K562 (cell line): ENCODE results near the gene ABT1. TPM values are rescaled to one million over a fixed set of nuclear protein-coding genes. Genes with fewer than 3 reads are reported as not detected.

Experiments
- ATAC-seq: fragments of 200-7000 bp; cut with Tn5 transposase; 3 replicates; pipeline ENCODE4 v1.9.1; 2020; ENCODE audit warnings: moderate library complexity
- BruUV-seq: library from RNA; stranded (reverse); fragments of 400-500 nt; replicated peaks from 2 replicates; lab custom pipeline; 2021; lab: Mats Ljungman, UMichigan
- CTCF ChIA-PET: fragments of 300-600 bp; formaldehyde crosslinking; extraction: SDS; loops from one replicate; lab custom pipeline; 2021; ENCODE audit warnings: low intra/inter-chr PET ratio; lab: Yijun Ruan, JAX
- POLR2A ChIA-PET: fragments of 300-600, 350-650 bp; sonication (Branson Sonifier 250); formaldehyde crosslinking; extraction: SDS; loops from one replicate; lab custom pipeline; 2021; ENCODE audit warnings: antibody characterized with exemption, inconsistent platforms; lab: Yijun Ruan, JAX
- DNase-seq, 4 experiments: peaks; one replicate each; pipeline versions ENCODE4 v3.0.0 to v3.0.0-alpha.2; 2011 to 2018; ENCODE audit warnings: low spot score in 3 of 4, mixed read lengths in 3 of 4; ENCODE audit errors: extremely low read depth in 1 of 4
- FAIRE-seq: peaks from 2 replicates; lab custom pipeline; 2011; peaks lifted over from hg19 to GRCh38; lab: Jason Lieb, UNC
- H2AFZ ChIP-seq: 2 replicates; pipeline ENCODE4 v1.6.0; 2011; ENCODE audit warnings: low read depth, low read length, control low read depth, inconsistent platforms
- H3K27ac ChIP-seq: fragments of 200-600 bp; 3 replicates; pipeline ENCODE4 v1.8.0; 2011; ENCODE audit warnings: low read depth, mild to moderate bottlenecking, control low read depth, inconsistent platforms, low read length, moderate library complexity, mixed read lengths; ENCODE audit errors: extremely low read depth
- H3K27me3 ChIP-seq, 2 experiments: fragments of 300-600 bp in 1 of 2; 2 replicates in 1 of 2; 3 replicates in 1 of 2; pipeline versions ENCODE4 v1.6.0 to v1.8.0; 2011; ENCODE audit warnings: inconsistent platforms in 2 of 2, low read length in 2 of 2, mild to moderate bottlenecking in 1 of 2, mixed read lengths in 1 of 2, moderate library complexity in 1 of 2; ENCODE audit not compliant: control insufficient read depth in 2 of 2, insufficient read depth in 2 of 2
- H3K36me3 ChIP-seq: fragments of 300-600 bp; 3 replicates; pipeline ENCODE4 v1.8.0; 2011; ENCODE audit warnings: mild to moderate bottlenecking, low read length, inconsistent platforms; ENCODE audit not compliant: control insufficient read depth, insufficient read depth
- H3K4me1 ChIP-seq, 2 experiments: fragments of 200-600 bp in 1 of 2; replicated peaks in 1 of 2; 2 replicates in 1 of 2; 3 replicates in 1 of 2; pipeline versions ENCODE4 v1.5.1 to v1.8.0; 2011; ENCODE audit warnings: inconsistent platforms in 2 of 2, low read length in 2 of 2, mild to moderate bottlenecking in 1 of 2, mixed read lengths in 1 of 2, moderate library complexity in 1 of 2; ENCODE audit not compliant: control insufficient read depth in 2 of 2, insufficient read depth in 2 of 2
- H3K4me2 ChIP-seq: 2 replicates; pipeline ENCODE4 v1.6.1; 2011; ENCODE audit warnings: low read length, control low read depth, inconsistent platforms, mixed read lengths; ENCODE audit not compliant: insufficient read depth
- H3K4me3 ChIP-seq: fragments of 200-600 bp; sonication (generic), shearing (Covaris generic); 2 replicates; pipeline ENCODE4 v1.5.1; 2016; ENCODE audit warnings: control low read depth, inconsistent platforms
- H3K79me2 ChIP-seq: fragments of 200-600 bp; 3 replicates; pipeline ENCODE4 v1.8.0; 2011; ENCODE audit warnings: low read length, inconsistent platforms; ENCODE audit not compliant: control insufficient read depth, insufficient read depth
- H3K9ac ChIP-seq, 2 experiments: 2 replicates each; pipeline versions ENCODE4 v1.6.0 to v1.6.1; 2011; ENCODE audit warnings: low read depth in 2 of 2, low read length in 2 of 2, control low read depth in 1 of 2, inconsistent platforms in 1 of 2, mild to moderate bottlenecking in 1 of 2, mixed read lengths in 1 of 2; ENCODE audit not compliant: insufficient read depth in 1 of 2
- H3K9me1 ChIP-seq: one replicate; pipeline ENCODE4 v1.6.0; 2011; ENCODE audit warnings: inconsistent platforms, mild to moderate bottlenecking, low read length, moderate library complexity; ENCODE audit not compliant: control insufficient read depth, insufficient read depth
- H3K9me3 ChIP-seq: replicated peaks from 2 replicates; pipeline ENCODE4 v1.5.1; 2011; ENCODE audit warnings: low read depth, low read length, inconsistent platforms; ENCODE audit not compliant: control insufficient read depth, insufficient read depth
- H4K20me1 ChIP-seq: replicated peaks from 2 replicates; pipeline ENCODE4 v1.6.1; 2011; ENCODE audit warnings: low read length, inconsistent platforms, mixed read lengths; ENCODE audit not compliant: control insufficient read depth, insufficient read depth
- BRD9 ChIP-seq: fragments of 450-650 bp; IDR thresholded peaks from 2 replicates; pipeline ENCODE4 v1.6.1; 2018; ENCODE audit warnings: low read depth; ENCODE audit not compliant: partially characterized antibody
- ETV5 ChIP-seq: sonication (generic); formaldehyde crosslinking; IDR thresholded peaks from 2 replicates; pipeline ENCODE4 v1.4.0; 2020; ENCODE audit warnings: low read depth, mild to moderate bottlenecking, missing genetic modification reagents
- HIVEP1 ChIP-seq: fragments of 250-450 bp; sonication (Bioruptor Pico); IDR thresholded peaks from 2 replicates; pipeline ENCODE4 v1.4.0; 2020; ENCODE audit warnings: mild to moderate bottlenecking
- HMGXB4 ChIP-seq: sonication (generic); formaldehyde crosslinking; IDR thresholded peaks from 2 replicates; pipeline ENCODE4 v1.8.1; 2023; ENCODE audit warnings: mild to moderate bottlenecking, missing genetic modification reagents
- MYC ChIP-seq, 2 experiments: fragments of 250-450 bp in 1 of 2; sonication (Bioruptor Pico) in 1 of 2; IDR thresholded peaks; 2 replicates each; pipeline versions ENCODE4 v1.5.1 to v1.6.1; 2012 to 2021; ENCODE audit warnings: low read depth in 2 of 2, borderline replicate concordance in 1 of 2, improper control_type of control experiment in 1 of 2, low read length in 1 of 2, mild to moderate bottlenecking in 1 of 2, moderate library complexity in 1 of 2
- MYNN ChIP-seq, 2 experiments: sonication (generic); formaldehyde crosslinking in 1 of 2; IDR thresholded peaks; 2 replicates each; pipeline versions ENCODE4 v1.5.0 to v1.6.1; 2016 to 2020; ENCODE audit warnings: antibody characterized with exemption in 1 of 2, missing genetic modification reagents in 1 of 2
- NEUROD1 ChIP-seq: fragments of 150-350 bp; IDR thresholded peaks from 2 replicates; pipeline ENCODE4 v1.6.1; 2014; ENCODE audit warnings: borderline replicate concordance, low read length, low read depth; ENCODE audit not compliant: partially characterized antibody
- SNIP1 ChIP-seq: fragments of 450-650 bp; IDR thresholded peaks from 2 replicates; pipeline ENCODE4 v1.7.1; 2017; ENCODE audit warnings: low read depth, mild to moderate bottlenecking
- YY1 ChIP-seq, 3 experiments: IDR thresholded peaks; 2 replicates each; pipeline ENCODE4 v1.6.1; 2011; ENCODE audit warnings: low read length in 2 of 3, mild to moderate bottlenecking in 2 of 3, moderate library complexity in 2 of 3, borderline replicate concordance in 1 of 3, control low read depth in 1 of 3, low read depth in 1 of 3; ENCODE audit not compliant: insufficient read depth in 3 of 3, insufficient replicate concordance in 2 of 3, control insufficient read depth in 1 of 3, insufficient read length in 1 of 3; ENCODE audit errors: extremely low read depth in 1 of 3
- ZBTB8A ChIP-seq: fragments of 450-650 bp; IDR thresholded peaks from 2 replicates; pipeline ENCODE4 v1.6.1; 2018; ENCODE audit warnings: mild to moderate bottlenecking, moderate library complexity; ENCODE audit not compliant: partially characterized antibody
- ZNF253 ChIP-seq: fragments of 250-450 bp; sonication (Bioruptor Pico); conservative IDR thresholded peaks from 2 replicates; pipeline ENCODE4 v1.6.1; 2021; ENCODE audit warnings: mild to moderate bottlenecking
- ZNF384 ChIP-seq: IDR thresholded peaks from 2 replicates; pipeline ENCODE4 v1.6.1; 2012; ENCODE audit warnings: low read depth, low read length, improper control_type of control experiment
- ZSCAN29 ChIP-seq: fragments of 450-650 bp; IDR thresholded peaks from 2 replicates; pipeline ENCODE4 v1.6.1; 2017
- WGBS: fragments of 100-300 bp; shearing (Covaris generic); methylation state at CpG from one replicate; pipeline ENCODE4 v1.1.6; 2016; ENCODE audit warnings: low coverage, mixed read lengths; ENCODE audit not compliant: insufficient coverage; ENCODE audit errors: missing lambda C conversion rate; 5-methylcytosine and 5-hydroxymethylcytosine counted together
- in situ Hi-C: fragments of 300-500 bp; cut with MboI; formaldehyde crosslinking; loops from 4 replicates; pipeline ENCODE4 v1.15.0; 2018; ENCODE audit warnings: inconsistent platforms, mixed read lengths
- intact Hi-C: fragments of 100-400 bp; cut with micrococcal nuclease; formaldehyde crosslinking; loops from 2 replicates; pipeline ENCODE4 v1.14.2; 2022
- polyA plus RNA-seq, 8 experiments: library from polyadenylated mRNA; depleted of rRNA in 4 of 8; stranded (reverse) in 5 of 8; unstranded in 3 of 8; fragments of >200 nt; fragmentation: Nextera tagmentation in 2 of 8; fragmentation: Illumina TruSeq in 1 of 8; extraction: Ambion mirVana in 2 of 8; extraction: Trizol in 1 of 8; gene quantifications; 2 replicates each; pipeline versions ENCODE4 v1.2.1 to v1.2.3, GENCODE V29; 2011 to 2014; ENCODE audit warnings: inconsistent platforms in 1 of 8, missing spikeins in 1 of 8
- total RNA-seq, 7 experiments: library from RNA; depleted of rRNA in 6 of 7; stranded (reverse); fragments of >200 nt in 6 of 7; fragmentation: Illumina TruSeq in 2 of 7; extraction: Trizol in 2 of 7; gene quantifications; 2 replicates each; pipeline versions ENCODE4 v1.2.1 to v1.2.3, GENCODE V29; 2011 to 2021; ENCODE audit warnings: low replicate concordance in 1 of 7
- TF ChIP-seq, protein P1 (sequence below), 3 experiments: IDR thresholded peaks in 2 of 3; conservative IDR thresholded peaks in 1 of 3; 2 replicates each; pipeline ENCODE4 v1.5.1; 2011 to 2012; ENCODE audit warnings: low read length in 3 of 3, mild to moderate bottlenecking in 3 of 3, control low read depth in 2 of 3, improper control_type of control experiment in 1 of 3, inconsistent platforms in 1 of 3, low read depth in 1 of 3, mixed read lengths in 1 of 3, moderate library complexity in 1 of 3; ENCODE audit not compliant: insufficient read depth in 2 of 3

ABT1 gene
- total and polyA plus RNA-seq, 9 of the 15 experiments (the other 6 are each of a cell fraction or from before 2014, with no cell fraction given): 8.8 to 52.7 (median 40.7) TPM

- TF ChIP-seq MYC (IDR thresholded peaks at IDR 0.05; ENCODE audit: low read depth, low read length): no peak
- TF ChIP-seq MYC (CRISPR knock-in tag; IDR thresholded peaks at IDR 0.05; ENCODE audit: borderline replicate concordance, low read depth): no peak
- TF ChIP-seq HIVEP1: no peak
- no peak for TF ChIP-seq YY1 (IDR thresholded peaks at IDR 0.05; ENCODE audit: borderline replicate concordance in 1 of 3, control insufficient read depth in 1 of 3, extremely low read depth in 1 of 3, insufficient read depth in 3 of 3, insufficient read length in 1 of 3, insufficient replicate concordance in 2 of 3, low read depth in 1 of 3, low read length in 2 of 3)
- TF ChIP-seq ZNF384: no peak
- TF ChIP-seq ZNF253 (CRISPR knock-in tag): no peak
Measured at GRCh38 chr6:26554447-26554696, 42.4 kb upstream of the ABT1 start (continued).

- WGBS: under 1% methylated on average over 27 of the region's 27 CpGs
- peak overlapping the region; percentile 35; the same call in 2 of the 3 replicates for H3K27ac ChIP-seq
- H3K79me2 ChIP-seq: no peaks in the 10 kb centered on the region
- ChIA-PET POLR2A (interaction anchor here (0.7 to 6.8 kb wide), 13 partner anchors 9 to 468 kb away, joined by 3 to 70 read pairs (median 4); a partner anchor contains a TSS), CTCF (no interaction called here)
- ATAC-seq (peak; percentile 34), FAIRE-seq (peak; percentile 29), DNase-seq (peak in 2 of 4 experiments; percentile 31 to 90)
- BruUV-seq: no TSS peak
- peak overlapping the region; percentile 87 for H3K4me2 ChIP-seq
- peak overlapping the region; percentile 67 to 84; a peak in 3 of 4 replicates for H3K9ac ChIP-seq
- peak overlapping the region; percentile 61 for H2AFZ ChIP-seq
- H3K9me1 ChIP-seq: no peaks in the 10 kb centered on the region
- peak overlapping the region; percentile 51 for H3K4me3 ChIP-seq
- no peaks in the 10 kb centered on the region for H3K36me3 ChIP-seq
- peaks cover 5 to 20% of the 10 kb centered on the region in 2 experiments; a peak in 4 of 5 replicates for H3K4me1 ChIP-seq
- no peaks in the 10 kb centered on the region for H3K27me3 ChIP-seq
- in situ Hi-C loops (loop anchor here (25.0 kb wide), 1 partner anchor 368 kb away; a partner anchor contains a TSS), intact Hi-C loops (loop anchor here (1.0 to 10.0 kb wide), 6 partner anchors 33 to 1130 kb away; partner anchors contain the start of gene ZNF184)
- no peaks in the 10 kb centered on the region; the same call in 1 of the 2 replicates for H4K20me1 ChIP-seq
- no peaks in the 10 kb centered on the region for H3K9me3 ChIP-seq
- peak; percentile 83 for TF ChIP-seq ZSCAN29
- TF ChIP-seq MYNN (IDR thresholded peaks at IDR 0.05): no peak
- no peak for TF ChIP-seq MYNN (CRISPR knock-in tag; IDR thresholded peaks at IDR 0.05)
- TF ChIP-seq, protein P1, sequence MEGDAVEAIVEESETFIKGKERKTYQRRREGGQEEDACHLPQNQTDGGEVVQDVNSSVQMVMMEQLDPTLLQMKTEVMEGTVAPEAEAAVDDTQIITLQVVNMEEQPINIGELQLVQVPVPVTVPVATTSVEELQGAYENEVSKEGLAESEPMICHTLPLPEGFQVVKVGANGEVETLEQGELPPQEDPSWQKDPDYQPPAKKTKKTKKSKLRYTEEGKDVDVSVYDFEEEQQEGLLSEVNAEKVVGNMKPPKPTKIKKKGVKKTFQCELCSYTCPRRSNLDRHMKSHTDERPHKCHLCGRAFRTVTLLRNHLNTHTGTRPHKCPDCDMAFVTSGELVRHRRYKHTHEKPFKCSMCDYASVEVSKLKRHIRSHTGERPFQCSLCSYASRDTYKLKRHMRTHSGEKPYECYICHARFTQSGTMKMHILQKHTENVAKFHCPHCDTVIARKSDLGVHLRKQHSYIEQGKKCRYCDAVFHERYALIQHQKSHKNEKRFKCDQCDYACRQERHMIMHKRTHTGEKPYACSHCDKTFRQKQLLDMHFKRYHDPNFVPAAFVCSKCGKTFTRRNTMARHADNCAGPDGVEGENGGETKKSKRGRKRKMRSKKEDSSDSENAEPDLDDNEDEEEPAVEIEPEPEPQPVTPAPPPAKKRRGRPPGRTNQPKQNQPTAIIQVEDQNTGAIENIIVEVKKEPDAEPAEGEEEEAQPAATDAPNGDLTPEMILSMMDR (IDR thresholded peaks at IDR 0.05 in 2 of 3, conservative IDR thresholded peaks at IDR 0.05 in 1 of 3; ENCODE audit: insufficient read depth in 2 of 3, low read depth in 1 of 3, low read length in 3 of 3): no peak
- no peak for TF ChIP-seq SNIP1
- TF ChIP-seq HMGXB4 (CRISPR knock-in tag): no peak
- peak; percentile 95 for TF ChIP-seq BRD9
- TF ChIP-seq ETV5 (CRISPR knock-in tag): no peak
- peak; percentile 37 for TF ChIP-seq ZBTB8A
- TF ChIP-seq NEUROD1: no peak
Measured at GRCh38 chr6:26554697-26555504, 41.9 kb upstream of the ABT1 start.
